Adrenal gland (tissue), 12 donors: Measurements from ENCODE around the gene F12. TPM values are rescaled to one million over a fixed set of nuclear protein-coding genes. Genes with fewer than 3 reads are reported as not detected.
A peak's percentile ranks its signal among the peaks of the same experiment; 100 is the strongest.

ENCODE experiments used
- DNase-seq, 7 donors: peaks; one replicate each; pipeline ENCODE4 v3.0.0-alpha.2; 2019 to 2020
- H3K27ac ChIP-seq, 5 donors: fragments of 200-600 bp; sonication (generic) in 4 of 5; 1 replicate in 3 of 5; 2 replicates in 2 of 5; pipeline versions ENCODE4 v1.5.1 to v1.8.0; 2016 to 2020; ENCODE audit warnings: mild to moderate bottlenecking in 1 of 5
- H3K27me3 ChIP-seq: fragments of 200-600 bp; 2 replicates; pipeline ENCODE4 v1.8.0; 2021
- H3K36me3 ChIP-seq, 2 donors: fragments of 200-600 bp; replicated peaks in 1 of 2; 1 replicate in 1 of 2; 2 replicates in 1 of 2; pipeline versions ENCODE4 v1.5.1 to v1.8.0; 2018 to 2022
- H3K4me1 ChIP-seq, 2 donors: fragments of 200-600 bp; replicated peaks in 1 of 2; 1 replicate in 1 of 2; 2 replicates in 1 of 2; pipeline versions ENCODE4 v1.5.1 to v1.8.0; 2018 to 2021
- H3K4me3 ChIP-seq, 4 donors: fragments of 200-600 bp; sonication (generic) in 3 of 4; one replicate each; pipeline ENCODE4 v1.5.1; 2016 to 2018
- H3K9me3 ChIP-seq, 3 donors: fragments of 200-600 bp; sonication (generic) in 1 of 3; replicated peaks in 1 of 3; 1 replicate in 2 of 3; 2 replicates in 1 of 3; pipeline versions ENCODE4 v1.5.1 to v1.8.0; 2016 to 2021
- CTCF ChIP-seq, 6 experiments: fragments of 450-650 bp in 4 of 6; fragments of 200-600 bp in 2 of 6; sonication (generic) in 1 of 6; IDR thresholded peaks; 1 replicate in 5 of 6; 2 replicates in 1 of 6; pipeline versions ENCODE4 v1.5.1 to v1.8.0; 2016 to 2021; ENCODE audit warnings: antibody characterized with exemption in 6 of 6, mild to moderate bottlenecking in 2 of 6, moderate library complexity in 1 of 6
- POLR2A ChIP-seq, 2 donors: fragments of 450-650 bp; IDR thresholded peaks; one replicate each; pipeline ENCODE4 v1.6.1; 2017; ENCODE audit warnings: antibody characterized with exemption in 2 of 2, mild to moderate bottlenecking in 2 of 2, moderate library complexity in 1 of 2
- WGBS, 4 donors: extraction: QIAGEN DNeasy Blood & Tissue Kit in 2 of 4; methylation state at CpG; one replicate each; pipeline versions ENCODE4 v1.1.5 to v1.1.7; 2013 to 2017; 5-methylcytosine and 5-hydroxymethylcytosine counted together
- intact Hi-C, 2 donors: fragments of 100-400 bp; cut with DNase I; formaldehyde crosslinking; loops; one replicate each; pipeline versions ENCODE4 v1.14.1 to v1.15.0; 2022 to 2023
- polyA plus RNA-seq, 3 donors: library from polyadenylated mRNA; stranded (reverse); fragments of 200-250 nt in 2 of 3; fragments of 350-450 nt in 1 of 3; fragmentation: Illumina TruSeq in 1 of 3; extraction: RNeasy Lipid Tissue Mini Kit (QIAGEN cat#74804) in 1 of 3; gene quantifications; one replicate each; pipeline ENCODE4 v1.2.3, GENCODE V29; 2013 to 2014
- total RNA-seq, 9 donors: library from RNA; depleted of rRNA in 4 of 9; stranded (reverse); fragments of >200 nt in 4 of 9; fragments of 120-200 nt in 1 of 9; fragmentation: NEBNext Ultra II Directional in 1 of 9; extraction: Animal tissue kit (Norgen Biotek cat#: 25700) in 1 of 9; gene quantifications; one replicate each; pipeline versions ENCODE4 v1.1.0 to v1.2.4, GENCODE V29; 2013 to 2023
- donor health status: healthy with polysubstance abuse.
- donor health status: Bipolar disorder and iron deficiency.
- donor health status: DM: yes; HTN: yes; CAD: no.
- donor health status: DM: no; HTN: no; CAD: no.
- donor health status: DM: no; HTN: no; CAD: no.
- donor health status: DM: yes; HTN: yes; CAD: no.

Gene F12
- total and polyA plus RNA-seq, 12 donors = 0.11 to 0.80 (median 0.36) TPM; not detected in 3

GRCh38 chr5:177390363-177391300 lies 18.7 kb downstream of the F12 start:
- H3K36me3 ChIP-seq = no peaks in the 10 kb centered on the region
- no peak overlapping the region for H3K27ac ChIP-seq
- no peak overlapping the region for H3K4me3 ChIP-seq
- peaks cover 3% of the 10 kb centered on the region for H3K27me3 ChIP-seq
- no peaks in the 10 kb centered on the region for H3K4me1 ChIP-seq
- TF ChIP-seq CTCF (IDR thresholded peaks at IDR 0.05) = peak; percentile 96 to 99 (median 97)
- TF ChIP-seq POLR2A (IDR thresholded peaks at IDR 0.05) = no peak
- H3K9me3 ChIP-seq = no peaks in the 10 kb centered on the region
- 19 to 25% (median 24%) methylated on average over 10 to 13 of the region's 13 CpGs for WGBS, 4 donors
- peak; percentile 72 to 94 (median 85) for DNase-seq
- intact Hi-C loops = loop anchor here (5.0 kb wide), 2 partner anchors 67 to 112 kb away; no protein-coding TSS in a partner anchor

- WGBS, 4 donors = 38 to 47% (median 45%) methylated on average over 15 to 21 of the region's 21 CpGs
Observed at GRCh38 chr5:177389241-177390169, 19.9 kb downstream of the F12 start.

GRCh38 chr5:177388521-177389052 lies 20.8 kb downstream of the F12 start:
- 86 to 90% (median 86%) methylated on average over 8 to 10 of the region's 10 CpGs for whole genome bisulfite sequencing, 4 donors
- no peak overlapping the region for H3K4me3 ChIP-seq
- intact Hi-C loops = loop anchor here in 1 of 2 donors (10.0 kb wide), 1 partner anchor 74 kb away; the partner anchor contains the start of gene MXD3
- H3K27me3 ChIP-seq = peaks cover 4% of the 10 kb centered on the region
- TF ChIP-seq CTCF (IDR thresholded peaks at IDR 0.05) = no peak
- TF ChIP-seq POLR2A (IDR thresholded peaks at IDR 0.05) = no peak
- H3K9me3 ChIP-seq = no peaks in the 10 kb centered on the region
- no peaks in the 10 kb centered on the region for H3K36me3 ChIP-seq
- no peaks in the 10 kb centered on the region for H3K4me1 ChIP-seq
- no peak for DNase-seq
- no peak overlapping the region for H3K27ac ChIP-seq

More at GRCh38 chr5:177389241-177390169, 19.9 kb downstream of the F12 start:
- H3K4me3 ChIP-seq = no peak overlapping the region
- H3K9me3 ChIP-seq = no peaks in the 10 kb centered on the region
- H3K4me1 ChIP-seq = no peaks in the 10 kb centered on the region
- H3K27me3 ChIP-seq = peaks cover 3% of the 10 kb centered on the region
- H3K27ac ChIP-seq = no peak overlapping the region
- no peaks in the 10 kb centered on the region for H3K36me3 ChIP-seq
- peak in 2 of 7 donors; percentile 27 to 29 for DNase-seq
- TF ChIP-seq POLR2A (IDR thresholded peaks at IDR 0.05) (no peak), CTCF (IDR thresholded peaks at IDR 0.05) (no peak)
- intact Hi-C loops = loop anchor here (5.0 to 10.0 kb wide), 3 partner anchors 68 to 113 kb away; partner anchors contain the start of gene MXD3 (in 1 of the 2)
